PC-9 (cell line): ENCODE results near the gene PPP1R27.

Experiments used
- EZH2 ChIP-seq: fragments of 200-600 bp; sonication (generic); IDR thresholded peaks from 2 replicates; pipeline ENCODE4 v1.8.0; 2017; ENCODE audit warnings: antibody characterized with exemption, low read depth
- TF ChIP-seq, protein P1 (sequence below): fragments of 200-600 bp; sonication (generic); conservative IDR thresholded peaks from 2 replicates; pipeline ENCODE4 v1.6.1; 2017; ENCODE audit warnings: mixed run types, antibody characterized with exemption, mild to moderate bottlenecking, moderate library complexity

DNA sequence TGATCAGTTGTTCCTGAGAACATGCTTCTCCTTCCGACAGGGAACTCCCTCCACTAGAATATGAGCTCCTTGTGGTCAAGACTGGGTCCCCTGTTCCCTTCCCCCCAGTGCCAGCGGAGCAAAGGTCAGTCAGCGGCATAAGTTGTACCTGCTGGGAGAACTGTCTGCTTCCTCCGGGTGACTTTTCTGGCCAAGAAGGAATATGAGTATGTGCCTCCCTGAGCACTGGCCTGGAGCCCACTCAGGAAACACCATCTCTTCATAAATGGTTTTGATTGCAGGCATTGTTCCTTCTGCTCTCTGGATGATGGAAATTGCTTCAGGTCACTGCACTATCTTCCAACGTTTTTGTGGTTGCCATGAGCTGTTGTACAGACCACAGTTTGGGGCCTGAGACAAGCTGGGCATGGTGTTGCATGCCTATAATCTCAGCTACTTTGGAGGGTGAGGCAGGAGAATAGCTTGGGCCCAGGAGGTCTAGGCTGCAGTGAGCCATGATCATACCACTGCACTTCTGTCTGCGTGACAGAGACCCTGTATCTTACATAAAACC lies 28.3 kb upstream of the PPP1R27 start:
- TF ChIP-seq EZH2: no peak
- TF ChIP-seq, protein P1, sequence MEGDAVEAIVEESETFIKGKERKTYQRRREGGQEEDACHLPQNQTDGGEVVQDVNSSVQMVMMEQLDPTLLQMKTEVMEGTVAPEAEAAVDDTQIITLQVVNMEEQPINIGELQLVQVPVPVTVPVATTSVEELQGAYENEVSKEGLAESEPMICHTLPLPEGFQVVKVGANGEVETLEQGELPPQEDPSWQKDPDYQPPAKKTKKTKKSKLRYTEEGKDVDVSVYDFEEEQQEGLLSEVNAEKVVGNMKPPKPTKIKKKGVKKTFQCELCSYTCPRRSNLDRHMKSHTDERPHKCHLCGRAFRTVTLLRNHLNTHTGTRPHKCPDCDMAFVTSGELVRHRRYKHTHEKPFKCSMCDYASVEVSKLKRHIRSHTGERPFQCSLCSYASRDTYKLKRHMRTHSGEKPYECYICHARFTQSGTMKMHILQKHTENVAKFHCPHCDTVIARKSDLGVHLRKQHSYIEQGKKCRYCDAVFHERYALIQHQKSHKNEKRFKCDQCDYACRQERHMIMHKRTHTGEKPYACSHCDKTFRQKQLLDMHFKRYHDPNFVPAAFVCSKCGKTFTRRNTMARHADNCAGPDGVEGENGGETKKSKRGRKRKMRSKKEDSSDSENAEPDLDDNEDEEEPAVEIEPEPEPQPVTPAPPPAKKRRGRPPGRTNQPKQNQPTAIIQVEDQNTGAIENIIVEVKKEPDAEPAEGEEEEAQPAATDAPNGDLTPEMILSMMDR: no peak
